DND-41 (cell line): ENCODE data around the gene PBX4.

Experiments used
- ATAC-seq: fragments of 200-7000 bp; cut with Tn5 transposase; 3 replicates; pipeline ENCODE4 v1.9.1; 2021; ENCODE audit warnings: low read depth; ENCODE audit not compliant: insufficient read depth
- DNase-seq: peaks from one replicate; pipeline ENCODE4 v3.0.0-alpha.2; 2020
- H2AFZ ChIP-seq: 2 replicates; pipeline ENCODE4 v1.6.0; 2012; ENCODE audit warnings: low read depth, low read length
- H3K27ac ChIP-seq: 2 replicates; pipeline ENCODE4 v1.5.1; 2012; ENCODE audit warnings: low read length, inconsistent platforms
- H3K27me3 ChIP-seq: fragments of 200-600 bp; sonication (generic); 2 replicates; pipeline ENCODE4 v1.6.0; 2012; ENCODE audit warnings: low read length, mild to moderate bottlenecking, inconsistent platforms; ENCODE audit not compliant: insufficient read depth, poor library complexity
- H3K36me3 ChIP-seq: 2 replicates; pipeline ENCODE4 v1.5.1; 2012; ENCODE audit warnings: low read length, inconsistent platforms; ENCODE audit not compliant: insufficient read depth
- H3K4me1 ChIP-seq: 2 replicates; pipeline ENCODE4 v1.5.1; 2012; ENCODE audit warnings: mild to moderate bottlenecking, low read length; ENCODE audit not compliant: insufficient read depth
- H3K4me2 ChIP-seq: 2 replicates; pipeline ENCODE4 v1.6.0; 2012; ENCODE audit warnings: mild to moderate bottlenecking, moderate library complexity, low read length, inconsistent platforms; ENCODE audit not compliant: insufficient read depth
- H3K4me3 ChIP-seq, 2 experiments: fragments of 200-600 bp in 1 of 2; shearing (Covaris generic) in 1 of 2; 2 replicates each; pipeline ENCODE4 v1.5.1; 2012 to 2016; ENCODE audit warnings: inconsistent platforms in 2 of 2, low read length in 2 of 2, mild to moderate bottlenecking in 2 of 2, low read depth in 1 of 2, moderate library complexity in 1 of 2
- H3K79me2 ChIP-seq: 2 replicates; pipeline ENCODE4 v1.6.0; 2012; ENCODE audit warnings: low read length, inconsistent platforms; ENCODE audit not compliant: insufficient read depth
- H3K9ac ChIP-seq: 2 replicates; pipeline ENCODE4 v1.6.0; 2012; ENCODE audit warnings: low read depth, mild to moderate bottlenecking, inconsistent platforms, low read length, moderate library complexity
- H3K9me3 ChIP-seq: 2 replicates; pipeline ENCODE4 v1.5.1; 2012; ENCODE audit warnings: low read length, moderate library complexity, mild to moderate bottlenecking, inconsistent platforms; ENCODE audit not compliant: insufficient read depth, severe bottlenecking
- H4K20me1 ChIP-seq: 2 replicates; pipeline ENCODE4 v1.6.0; 2012; ENCODE audit warnings: low read length; ENCODE audit not compliant: insufficient read depth
- EZH2 ChIP-seq: IDR thresholded peaks from 3 replicates; pipeline ENCODE4 v1.6.1; 2012; ENCODE audit warnings: borderline replicate concordance, low read depth, mild to moderate bottlenecking, moderate library complexity, low read length, inconsistent platforms; ENCODE audit not compliant: severe bottlenecking
- TF ChIP-seq, protein P1 (sequence below): IDR thresholded peaks from 2 replicates; pipeline ENCODE4 v1.5.1; 2012; ENCODE audit warnings: borderline replicate concordance, low read length, moderate library complexity, mild to moderate bottlenecking; ENCODE audit not compliant: poor library complexity, severe bottlenecking; ENCODE audit errors: extremely low read depth

The PBX4 gene

DNA sequence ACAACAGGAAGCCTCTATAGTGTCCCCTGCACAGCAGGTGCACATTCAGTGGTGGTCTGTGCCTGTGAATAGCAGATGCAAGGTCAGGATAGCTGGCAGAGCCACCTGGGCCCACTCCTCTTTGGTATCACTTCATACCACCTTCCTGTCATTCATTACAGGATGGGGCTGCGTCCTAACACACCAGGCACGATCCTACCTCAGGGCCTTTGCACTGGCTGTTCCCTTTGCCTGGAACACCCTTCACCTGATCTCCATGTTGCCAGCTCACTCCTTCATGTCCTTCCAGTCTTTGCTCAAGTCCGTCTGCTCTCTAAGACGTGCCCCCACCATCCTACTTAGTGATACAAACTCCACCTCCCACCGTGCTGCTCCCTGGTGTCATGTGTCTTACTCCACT is 14.2 kb upstream of the PBX4 start:
- no peak for TF ChIP-seq EZH2
- TF ChIP-seq, protein P1, sequence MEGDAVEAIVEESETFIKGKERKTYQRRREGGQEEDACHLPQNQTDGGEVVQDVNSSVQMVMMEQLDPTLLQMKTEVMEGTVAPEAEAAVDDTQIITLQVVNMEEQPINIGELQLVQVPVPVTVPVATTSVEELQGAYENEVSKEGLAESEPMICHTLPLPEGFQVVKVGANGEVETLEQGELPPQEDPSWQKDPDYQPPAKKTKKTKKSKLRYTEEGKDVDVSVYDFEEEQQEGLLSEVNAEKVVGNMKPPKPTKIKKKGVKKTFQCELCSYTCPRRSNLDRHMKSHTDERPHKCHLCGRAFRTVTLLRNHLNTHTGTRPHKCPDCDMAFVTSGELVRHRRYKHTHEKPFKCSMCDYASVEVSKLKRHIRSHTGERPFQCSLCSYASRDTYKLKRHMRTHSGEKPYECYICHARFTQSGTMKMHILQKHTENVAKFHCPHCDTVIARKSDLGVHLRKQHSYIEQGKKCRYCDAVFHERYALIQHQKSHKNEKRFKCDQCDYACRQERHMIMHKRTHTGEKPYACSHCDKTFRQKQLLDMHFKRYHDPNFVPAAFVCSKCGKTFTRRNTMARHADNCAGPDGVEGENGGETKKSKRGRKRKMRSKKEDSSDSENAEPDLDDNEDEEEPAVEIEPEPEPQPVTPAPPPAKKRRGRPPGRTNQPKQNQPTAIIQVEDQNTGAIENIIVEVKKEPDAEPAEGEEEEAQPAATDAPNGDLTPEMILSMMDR: no peak
- Histone ChIP-seq H3K4me2 (no peak overlapping the region), H3K79me2 (no peaks in the 10 kb centered on the region), H3K4me1 (no peaks in the 10 kb centered on the region), H4K20me1 (peaks cover 4% of the 10 kb centered on the region), H3K9me3 (no peaks in the 10 kb centered on the region), H3K36me3 (peaks cover 65% of the 10 kb centered on the region), H3K9ac (no peak overlapping the region), H3K27ac (no peak overlapping the region), H3K4me3 (no peak overlapping the region), H2AFZ (no peak overlapping the region), H3K27me3 (no peaks in the 10 kb centered on the region)
- no peak for ATAC-seq
- no peak for DNase-seq

DNA sequence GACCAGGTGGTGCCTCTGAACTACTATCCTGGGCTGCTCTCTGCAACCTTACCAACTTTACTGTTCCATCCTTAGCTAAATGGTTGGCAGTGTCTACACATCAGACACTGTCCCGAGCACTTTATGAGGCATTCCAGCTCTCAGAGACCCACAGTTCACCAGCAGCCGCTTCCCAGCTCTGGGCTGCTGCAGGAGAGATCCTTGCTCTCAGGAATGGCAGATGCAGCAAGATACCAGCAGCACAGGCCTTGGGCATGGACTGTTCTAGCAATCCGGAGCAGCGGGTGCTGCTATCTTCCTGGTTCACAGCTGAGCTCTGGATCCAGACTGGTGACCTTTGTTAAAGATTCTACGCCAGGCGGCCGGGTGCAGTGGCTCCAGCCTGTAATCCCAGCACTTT is 12.9 kb upstream of the PBX4 start:
- ATAC-seq (no peak), DNase-seq (no peak)
- no peak for TF ChIP-seq EZH2
- TF ChIP-seq, protein P1: no peak
- H3K4me2 ChIP-seq: no peak overlapping the region
- no peak overlapping the region for H2AFZ ChIP-seq
- no peak overlapping the region for H3K4me3 ChIP-seq
- no peaks in the 10 kb centered on the region for H3K27me3 ChIP-seq
- peaks cover 4% of the 10 kb centered on the region for H4K20me1 ChIP-seq
- peaks cover 62% of the 10 kb centered on the region for H3K36me3 ChIP-seq
- H3K4me1 ChIP-seq: no peaks in the 10 kb centered on the region
- no peak overlapping the region for H3K27ac ChIP-seq
- no peaks in the 10 kb centered on the region for H3K79me2 ChIP-seq
- H3K9me3 ChIP-seq: no peaks in the 10 kb centered on the region
- no peak overlapping the region for H3K9ac ChIP-seq

DNA sequence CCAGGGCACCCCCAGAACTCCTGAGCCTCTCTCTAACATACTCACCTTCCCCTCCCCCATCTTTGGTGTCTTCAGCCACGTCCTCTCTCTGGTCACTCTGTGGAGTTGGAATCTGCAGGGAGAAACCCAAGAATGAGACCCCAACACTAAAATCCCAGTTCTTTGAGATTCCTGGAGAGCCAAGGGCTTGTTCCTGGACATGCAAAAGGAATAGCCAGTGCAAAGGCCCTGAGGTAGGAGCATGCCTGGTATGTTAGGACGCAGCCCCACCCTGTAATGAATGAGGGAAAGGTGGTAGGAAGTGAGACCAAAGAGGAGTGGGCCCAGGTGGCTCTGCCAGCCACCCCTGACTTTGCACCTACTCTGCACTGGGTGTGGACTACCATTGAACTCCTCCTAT is 11.9 kb upstream of the PBX4 start:
- TF ChIP-seq, protein P1: no peak
- TF ChIP-seq EZH2: no peak
- ATAC-seq: no peak
- H3K27me3 ChIP-seq: no peaks in the 10 kb centered on the region
- H3K4me1 ChIP-seq: no peaks in the 10 kb centered on the region
- DNase-seq: no peak
- no peak overlapping the region for H3K4me2 ChIP-seq
- H3K4me3 ChIP-seq: no peak overlapping the region
- H3K36me3 ChIP-seq: peaks cover 58% of the 10 kb centered on the region
- H4K20me1 ChIP-seq: peaks cover 4% of the 10 kb centered on the region
- H2AFZ ChIP-seq: no peak overlapping the region
- no peaks in the 10 kb centered on the region for H3K9me3 ChIP-seq
- H3K27ac ChIP-seq: no peak overlapping the region
- no peak overlapping the region for H3K9ac ChIP-seq
- no peaks in the 10 kb centered on the region for H3K79me2 ChIP-seq

DNA sequence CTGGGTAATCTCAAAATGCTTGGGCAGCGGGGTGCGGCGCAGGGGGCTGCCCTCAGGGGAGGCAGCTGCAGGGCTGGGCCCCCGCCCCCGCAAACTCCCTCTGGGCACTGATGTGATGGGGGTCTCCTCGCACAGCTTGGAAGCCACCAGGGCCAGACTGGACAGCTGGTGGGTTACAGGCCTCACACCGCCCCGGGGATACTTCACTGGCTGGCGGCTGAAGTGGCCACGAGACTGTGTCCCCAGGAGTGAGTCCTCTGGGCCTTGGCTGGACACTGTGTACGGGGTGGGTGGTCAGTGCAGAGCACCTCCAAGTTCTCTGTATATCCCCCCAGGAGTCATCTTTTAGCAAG is 11.6 kb upstream of the PBX4 start:
- Histone ChIP-seq H3K27ac (no peak overlapping the region), H3K4me2 (no peak overlapping the region), H3K4me1 (no peaks in the 10 kb centered on the region), H3K9ac (no peak overlapping the region), H2AFZ (no peak overlapping the region), H3K36me3 (peaks cover 54% of the 10 kb centered on the region), H3K79me2 (no peaks in the 10 kb centered on the region), H4K20me1 (peaks cover 4% of the 10 kb centered on the region), H3K9me3 (no peaks in the 10 kb centered on the region), H3K27me3 (no peaks in the 10 kb centered on the region), H3K4me3 (no peak overlapping the region)
- ATAC-seq (no peak), DNase-seq (no peak)
- no peak for TF ChIP-seq EZH2
- TF ChIP-seq, protein P1: no peak
